Memory B cell (primary cell): ENCODE results near the gene FAM107A.

Experiments
- ATAC-seq: fragments of 150-1000 bp; cut with Tn5 transposase; 2 replicates; pipeline ENCODE4 v1.10.0; 2021; ENCODE audit warnings: low read depth, mild to moderate bottlenecking, moderate library complexity
- DNase-seq, 2 donors: peaks; one replicate each; pipeline ENCODE4 v3.0.0; 2022; ENCODE audit warnings: low spot score in 2 of 2
- H3K27ac Mint-ChIP-seq: one replicate; pipeline ENCODE4 v1.8.0; 2022; ENCODE audit warnings: mild to moderate bottlenecking, moderate library complexity, mixed read lengths
- H3K27me3 Mint-ChIP-seq: one replicate; pipeline ENCODE4 v1.8.0; 2022; ENCODE audit warnings: mixed read lengths
- H3K36me3 Mint-ChIP-seq: one replicate; pipeline ENCODE4 v1.8.0; 2022; ENCODE audit warnings: mild to moderate bottlenecking, mixed read lengths
- H3K4me1 Mint-ChIP-seq: one replicate; pipeline ENCODE4 v1.8.0; 2022; ENCODE audit warnings: mixed read lengths
- H3K4me3 Mint-ChIP-seq: one replicate; pipeline ENCODE4 v1.8.0; 2022; ENCODE audit warnings: mild to moderate bottlenecking, moderate library complexity, mixed read lengths
- H3K9me3 Mint-ChIP-seq: one replicate; pipeline ENCODE4 v1.8.0; 2022; ENCODE audit warnings: mixed read lengths

FAM107A gene

GRCh38 chr3:58567251-58567515 lies 10.0 kb downstream of the FAM107A start:
- Mint-ChIP-seq H3K36me3 (no peaks in the 10 kb centered on the region), H3K9me3 (peaks cover 5% of the 10 kb centered on the region), H3K4me1 (peaks cover 7% of the 10 kb centered on the region), H3K27ac (no peak overlapping the region), H3K27me3 (peaks cover 9% of the 10 kb centered on the region), H3K4me3 (no peak overlapping the region)
- no peak for ATAC-seq
- no peak for DNase-seq

GRCh38 chr3:58566398-58567250 lies 10.6 kb downstream of the FAM107A start:
- H3K9me3 Mint-ChIP-seq: peaks cover 4% of the 10 kb centered on the region
- ATAC-seq (no peak), DNase-seq (no peak)
- no peak overlapping the region for H3K4me3 Mint-ChIP-seq
- H3K27ac Mint-ChIP-seq: no peak overlapping the region
- peaks cover 7% of the 10 kb centered on the region for H3K4me1 Mint-ChIP-seq
- H3K27me3 Mint-ChIP-seq: peaks cover 8% of the 10 kb centered on the region
- no peaks in the 10 kb centered on the region for H3K36me3 Mint-ChIP-seq

GRCh38 chr3:58565621-58566397 lies 11.4 kb downstream of the FAM107A start:
- Mint-ChIP-seq H3K9me3 (peaks cover 4% of the 10 kb centered on the region), H3K36me3 (no peaks in the 10 kb centered on the region), H3K4me1 (peaks cover 7% of the 10 kb centered on the region), H3K27me3 (peaks cover 8% of the 10 kb centered on the region), H3K27ac (no peak overlapping the region), H3K4me3 (no peak overlapping the region)
- DNase-seq: no peak
- no peak for ATAC-seq

GRCh38 chr3:58564456-58565160 lies 12.6 kb downstream of the FAM107A start:
- Mint-ChIP-seq H3K36me3 (no peaks in the 10 kb centered on the region), H3K9me3 (peaks cover 4% of the 10 kb centered on the region), H3K4me1 (peaks cover 7% of the 10 kb centered on the region), H3K27me3 (peaks cover 8% of the 10 kb centered on the region), H3K4me3 (no peak overlapping the region), H3K27ac (no peak overlapping the region)
- no peak for DNase-seq
- no peak for ATAC-seq

- peaks cover 8% of the 10 kb centered on the region for H3K27me3 Mint-ChIP-seq
- no peaks in the 10 kb centered on the region for H3K36me3 Mint-ChIP-seq
- H3K9me3 Mint-ChIP-seq: peaks cover 4% of the 10 kb centered on the region
- DNase-seq (no peak), ATAC-seq (no peak)
- no peak overlapping the region for H3K27ac Mint-ChIP-seq
- peaks cover 5% of the 10 kb centered on the region for H3K4me1 Mint-ChIP-seq
- H3K4me3 Mint-ChIP-seq: no peak overlapping the region
These were observed 13.1 kb downstream of the FAM107A start for GRCh38 chr3:58564054-58564453.

- DNase-seq (no peak), ATAC-seq (no peak)
- H3K27me3 Mint-ChIP-seq: peaks cover 8% of the 10 kb centered on the region
- peaks cover 4% of the 10 kb centered on the region for H3K9me3 Mint-ChIP-seq
- no peaks in the 10 kb centered on the region for H3K36me3 Mint-ChIP-seq
- no peak overlapping the region for H3K27ac Mint-ChIP-seq
- H3K4me3 Mint-ChIP-seq: no peak overlapping the region
- H3K4me1 Mint-ChIP-seq: no peaks in the 10 kb centered on the region
These were observed 13.7 kb downstream of the FAM107A start for GRCh38 chr3:58563386-58564035.

- H3K4me1 Mint-ChIP-seq: no peaks in the 10 kb centered on the region
- no peak overlapping the region for H3K27ac Mint-ChIP-seq
- H3K9me3 Mint-ChIP-seq: peaks cover 4% of the 10 kb centered on the region
- no peak overlapping the region for H3K4me3 Mint-ChIP-seq
- H3K36me3 Mint-ChIP-seq: no peaks in the 10 kb centered on the region
- no peak for ATAC-seq
- H3K27me3 Mint-ChIP-seq: peaks cover 8% of the 10 kb centered on the region
- DNase-seq: no peak
These were observed 14.7 kb downstream of the FAM107A start for GRCh38 chr3:58562498-58562897.

- H3K27ac Mint-ChIP-seq: no peak overlapping the region
- no peak for DNase-seq
- peaks cover 4% of the 10 kb centered on the region for H3K9me3 Mint-ChIP-seq
- no peak for ATAC-seq
- peaks cover 9% of the 10 kb centered on the region for H3K27me3 Mint-ChIP-seq
- H3K4me1 Mint-ChIP-seq: no peaks in the 10 kb centered on the region
- H3K36me3 Mint-ChIP-seq: no peaks in the 10 kb centered on the region
- no peak overlapping the region for H3K4me3 Mint-ChIP-seq
These were observed 16.4 kb downstream of the FAM107A start for GRCh38 chr3:58560771-58561311.

- no peaks in the 10 kb centered on the region for H3K4me1 Mint-ChIP-seq
- H3K4me3 Mint-ChIP-seq: no peak overlapping the region
- no peak overlapping the region for H3K27ac Mint-ChIP-seq
- H3K27me3 Mint-ChIP-seq: peaks cover 12% of the 10 kb centered on the region
- ATAC-seq: no peak
- H3K36me3 Mint-ChIP-seq: no peaks in the 10 kb centered on the region
- peaks cover 4% of the 10 kb centered on the region for H3K9me3 Mint-ChIP-seq
- no peak for DNase-seq
These were observed 17.6 kb downstream of the FAM107A start for GRCh38 chr3:58559586-58559985.

GRCh38 chr3:58557491-58557890 lies 19.7 kb downstream of the FAM107A start:
- Mint-ChIP-seq H3K36me3 (no peaks in the 10 kb centered on the region), H3K9me3 (no peaks in the 10 kb centered on the region), H3K27me3 (peaks cover 9% of the 10 kb centered on the region), H3K27ac (no peak overlapping the region), H3K4me1 (no peaks in the 10 kb centered on the region), H3K4me3 (no peak overlapping the region)
- DNase-seq: no peak
- ATAC-seq: no peak

GRCh38 chr3:58556761-58557221 lies 20.4 kb downstream of the FAM107A start:
- Mint-ChIP-seq H3K4me3 (no peak overlapping the region), H3K27ac (no peak overlapping the region), H3K4me1 (no peaks in the 10 kb centered on the region), H3K36me3 (peaks cover 2% of the 10 kb centered on the region), H3K27me3 (peaks cover 7% of the 10 kb centered on the region), H3K9me3 (no peaks in the 10 kb centered on the region)
- no peak for DNase-seq
- no peak for ATAC-seq

- H3K36me3 Mint-ChIP-seq: peaks cover 4% of the 10 kb centered on the region
- no peak for ATAC-seq
- peaks cover 7% of the 10 kb centered on the region for H3K27me3 Mint-ChIP-seq
- no peaks in the 10 kb centered on the region for H3K4me1 Mint-ChIP-seq
- no peak overlapping the region for H3K27ac Mint-ChIP-seq
- no peak overlapping the region for H3K4me3 Mint-ChIP-seq
- no peak for DNase-seq
- H3K9me3 Mint-ChIP-seq: no peaks in the 10 kb centered on the region
These were observed 21.2 kb downstream of the FAM107A start for GRCh38 chr3:58556001-58556400.

GRCh38 chr3:58555203-58555602 lies 22.0 kb downstream of the FAM107A start:
- Mint-ChIP-seq H3K4me3 (no peak overlapping the region), H3K27ac (no peak overlapping the region), H3K36me3 (peaks cover 4% of the 10 kb centered on the region), H3K27me3 (peaks cover 7% of the 10 kb centered on the region), H3K4me1 (no peaks in the 10 kb centered on the region), H3K9me3 (no peaks in the 10 kb centered on the region)
- ATAC-seq (no peak), DNase-seq (no peak)
